ENCODE measurements around the gene VEZT.

Gene VEZT

GRCh38 chr12:95248604-95249360 is 31.2 kb downstream of the VEZT start:
- no peak overlapping the region for H3K27ac ChIP-seq

GRCh38 chr12:95253386-95253785 is 35.8 kb downstream of the VEZT start:
- no peak overlapping the region for H3K27ac ChIP-seq
- TF ChIP-seq CTCF (conservative IDR thresholded peaks at IDR 0.05), result no peak

More at GRCh38 chr12:95248604-95249360, 31.2 kb downstream of the VEZT start:
- no peak for TF ChIP-seq CTCF (conservative IDR thresholded peaks at IDR 0.05)

DNA sequence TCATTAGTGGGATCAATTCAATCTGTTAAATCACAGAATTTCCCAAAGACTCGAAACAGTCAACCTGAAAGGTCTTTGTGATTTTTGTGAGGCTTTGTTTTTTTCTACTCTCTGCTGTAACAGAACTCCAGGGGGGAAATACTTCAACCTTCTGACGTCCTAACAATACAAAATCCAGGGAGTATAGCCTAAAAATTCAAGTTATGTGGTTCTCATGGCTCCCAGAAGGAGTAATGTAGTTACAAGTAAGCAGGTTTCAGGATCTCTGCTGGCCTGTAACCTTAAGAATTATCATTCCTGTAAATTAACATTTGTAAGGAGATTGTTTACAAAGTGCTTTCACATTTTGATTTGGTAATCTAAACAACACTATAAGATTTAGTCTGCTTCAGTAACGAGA is 39.9 kb downstream of the VEZT start:
- TF ChIP-seq CTCF (conservative IDR thresholded peaks at IDR 0.05), result no peak
- H3K27ac ChIP-seq, result no peak overlapping the region

DNA sequence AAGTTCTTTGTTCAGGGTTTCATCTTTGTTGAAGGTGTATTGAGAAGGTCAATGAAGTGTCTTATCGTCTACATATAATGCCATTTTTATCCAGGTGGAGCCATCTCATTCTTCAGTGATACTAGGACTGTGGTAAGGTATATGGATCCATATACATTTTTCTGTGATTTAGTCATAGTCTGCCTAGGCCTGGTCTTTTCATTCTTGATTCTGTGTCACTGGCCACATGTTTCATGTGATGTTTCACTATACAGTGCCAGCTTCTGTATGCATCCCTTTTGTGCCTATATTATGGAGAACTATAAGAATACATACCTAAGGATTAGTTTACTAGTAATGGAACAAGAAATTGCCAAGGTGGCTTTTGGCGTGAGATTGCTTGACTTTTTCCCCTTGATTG is 40.5 kb downstream of the VEZT start:
- TF ChIP-seq CTCF (conservative IDR thresholded peaks at IDR 0.05), result no peak
- no peak overlapping the region for H3K27ac ChIP-seq

- no peak overlapping the region for H3K27ac ChIP-seq
- no peak for TF ChIP-seq CTCF (conservative IDR thresholded peaks at IDR 0.05)
Measured at GRCh38 chr12:95258803-95259202, 41.2 kb downstream of the VEZT start.

DNA sequence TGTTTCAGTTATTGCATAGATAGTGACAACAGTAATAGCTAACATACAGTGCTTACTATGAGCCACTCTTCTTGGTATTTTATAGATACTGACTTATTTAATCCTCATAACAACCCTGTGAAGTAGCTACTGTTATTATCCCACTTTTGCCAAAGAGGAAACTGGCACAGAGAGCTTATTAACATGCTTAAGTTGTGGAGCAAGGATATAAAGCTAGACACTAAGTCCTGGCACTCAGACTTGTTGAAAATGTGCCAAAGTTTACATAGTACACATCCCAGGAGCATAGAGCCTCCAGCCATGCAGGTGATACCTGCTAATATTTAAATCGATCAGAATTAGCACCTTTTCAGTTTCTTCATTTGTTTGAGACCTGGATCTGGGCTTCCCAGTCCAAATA is 41.8 kb downstream of the VEZT start:
- no peak for TF ChIP-seq CTCF (conservative IDR thresholded peaks at IDR 0.05)

GRCh38 chr12:95261109-95261508 is 43.5 kb downstream of the VEZT start:
- no peak for TF ChIP-seq CTCF (conservative IDR thresholded peaks at IDR 0.05)

More for the DNA sequence above, 41.8 kb downstream of the VEZT start:
- H3K27ac ChIP-seq, result no peak overlapping the region

More at GRCh38 chr12:95261109-95261508, 43.5 kb downstream of the VEZT start:
- H3K27ac ChIP-seq, result no peak overlapping the region
